Adrenal gland (tissue), 12 donors: ENCODE measurements around the gene KCTD17. TPM values are rescaled to one million over a fixed set of nuclear protein-coding genes. Genes with fewer than 3 reads are reported as not detected.

ENCODE experiments used
- DNase-seq, 7 donors: peaks; one replicate each; pipeline ENCODE4 v3.0.0-alpha.2; 2019 to 2020
- H3K27ac ChIP-seq, 5 donors: fragments of 200-600 bp; sonication (generic) in 4 of 5; 1 replicate in 3 of 5; 2 replicates in 2 of 5; pipeline versions ENCODE4 v1.5.1 to v1.8.0; 2016 to 2020; ENCODE audit warnings: mild to moderate bottlenecking in 1 of 5
- H3K27me3 ChIP-seq: fragments of 200-600 bp; 2 replicates; pipeline ENCODE4 v1.8.0; 2021
- H3K36me3 ChIP-seq, 2 donors: fragments of 200-600 bp; replicated peaks in 1 of 2; 1 replicate in 1 of 2; 2 replicates in 1 of 2; pipeline versions ENCODE4 v1.5.1 to v1.8.0; 2018 to 2022
- H3K4me1 ChIP-seq, 2 donors: fragments of 200-600 bp; replicated peaks in 1 of 2; 1 replicate in 1 of 2; 2 replicates in 1 of 2; pipeline versions ENCODE4 v1.5.1 to v1.8.0; 2018 to 2021
- H3K4me3 ChIP-seq, 4 donors: fragments of 200-600 bp; sonication (generic) in 3 of 4; one replicate each; pipeline ENCODE4 v1.5.1; 2016 to 2018
- H3K9me3 ChIP-seq, 3 donors: fragments of 200-600 bp; sonication (generic) in 1 of 3; replicated peaks in 1 of 3; 1 replicate in 2 of 3; 2 replicates in 1 of 3; pipeline versions ENCODE4 v1.5.1 to v1.8.0; 2016 to 2021
- CTCF ChIP-seq, 6 experiments: fragments of 450-650 bp in 4 of 6; fragments of 200-600 bp in 2 of 6; sonication (generic) in 1 of 6; IDR thresholded peaks; 1 replicate in 5 of 6; 2 replicates in 1 of 6; pipeline versions ENCODE4 v1.5.1 to v1.8.0; 2016 to 2021; ENCODE audit warnings: antibody characterized with exemption in 6 of 6, mild to moderate bottlenecking in 2 of 6, moderate library complexity in 1 of 6
- POLR2A ChIP-seq, 2 donors: fragments of 450-650 bp; IDR thresholded peaks; one replicate each; pipeline ENCODE4 v1.6.1; 2017; ENCODE audit warnings: antibody characterized with exemption in 2 of 2, mild to moderate bottlenecking in 2 of 2, moderate library complexity in 1 of 2
- WGBS, 4 donors: extraction: QIAGEN DNeasy Blood & Tissue Kit in 2 of 4; methylation state at CpG; one replicate each; pipeline versions ENCODE4 v1.1.5 to v1.1.7; 2013 to 2017; 5-methylcytosine and 5-hydroxymethylcytosine counted together
- intact Hi-C, 2 donors: fragments of 100-400 bp; cut with DNase I; formaldehyde crosslinking; loops; one replicate each; pipeline versions ENCODE4 v1.14.1 to v1.15.0; 2022 to 2023
- polyA plus RNA-seq, 3 donors: library from polyadenylated mRNA; stranded (reverse); fragments of 200-250 nt in 2 of 3; fragments of 350-450 nt in 1 of 3; fragmentation: Illumina TruSeq in 1 of 3; extraction: RNeasy Lipid Tissue Mini Kit (QIAGEN cat#74804) in 1 of 3; gene quantifications; one replicate each; pipeline ENCODE4 v1.2.3, GENCODE V29; 2013 to 2014
- total RNA-seq, 9 donors: library from RNA; depleted of rRNA in 4 of 9; stranded (reverse); fragments of >200 nt in 4 of 9; fragments of 120-200 nt in 1 of 9; fragmentation: NEBNext Ultra II Directional in 1 of 9; extraction: Animal tissue kit (Norgen Biotek cat#: 25700) in 1 of 9; gene quantifications; one replicate each; pipeline versions ENCODE4 v1.1.0 to v1.2.4, GENCODE V29; 2013 to 2023
- donor health status: healthy with polysubstance abuse.
- donor health status: Bipolar disorder and iron deficiency.
- donor health status: DM: yes; HTN: yes; CAD: no.
- donor health status: DM: no; HTN: no; CAD: no.
- donor health status: DM: no; HTN: no; CAD: no.
- donor health status: DM: yes; HTN: yes; CAD: no.

KCTD17 gene
- total and polyA plus RNA-seq, 12 donors = 10.0 to 71.5 (median 27.0) TPM

- no peak for DNase-seq
- H3K36me3 ChIP-seq = no peaks in the 10 kb centered on the region
- no peaks in the 10 kb centered on the region for H3K4me1 ChIP-seq
- no peaks in the 10 kb centered on the region for H3K9me3 ChIP-seq
- intact Hi-C loops = no loop called here
- TF ChIP-seq POLR2A (IDR thresholded peaks at IDR 0.05) = no peak
- no peak for TF ChIP-seq CTCF (IDR thresholded peaks at IDR 0.05)
- H3K4me3 ChIP-seq = no peak overlapping the region
- 73 to 92% (median 83%) methylated on average over 4 to 5 of the region's 5 CpGs for WGBS, 4 donors
- no peaks in the 10 kb centered on the region for H3K27me3 ChIP-seq
- no peak overlapping the region for H3K27ac ChIP-seq
These were observed 54.4 kb downstream of the KCTD17 start for GRCh38 chr22:37105990-37106389.

GRCh38 chr22:37107816-37108621 is 56.5 kb downstream of the KCTD17 start:
- no peak for TF ChIP-seq CTCF (IDR thresholded peaks at IDR 0.05)
- TF ChIP-seq POLR2A (IDR thresholded peaks at IDR 0.05) = no peak
- H3K4me1 ChIP-seq = no peaks in the 10 kb centered on the region
- H3K4me3 ChIP-seq = no peak overlapping the region
- DNase-seq = no peak
- no peaks in the 10 kb centered on the region for H3K9me3 ChIP-seq
- intact Hi-C loops = no loop called here
- H3K36me3 ChIP-seq = no peaks in the 10 kb centered on the region
- no peaks in the 10 kb centered on the region for H3K27me3 ChIP-seq
- no peak overlapping the region for H3K27ac ChIP-seq
- 80 to 90% (median 87%) methylated on average over 6 to 18 of the region's 18 CpGs for WGBS, 4 donors

- H3K36me3 ChIP-seq = no peaks in the 10 kb centered on the region
- no peak within 1 kb of the TSS for H3K4me3 ChIP-seq
- H3K27me3 ChIP-seq = no peaks in the 10 kb centered on the region
- TF ChIP-seq CTCF (IDR thresholded peaks at IDR 0.05) (no peak), POLR2A (IDR thresholded peaks at IDR 0.05) (no peak)
- no peaks in the 10 kb centered on the region for H3K4me1 ChIP-seq
- intact Hi-C loops = no loop called here
- 70 to 81% (median 75%) methylated on average over 2 to 13 of the region's 13 CpGs for whole genome bisulfite sequencing, 4 donors
- no peak for DNase-seq
- H3K27ac ChIP-seq = no peak within 1 kb of the TSS
- H3K9me3 ChIP-seq = no peaks in the 10 kb centered on the region
These were observed 57.8 kb downstream of the KCTD17 start, which contains the start of gene TMPRSS6 for GRCh38 chr22:37109242-37109917. Gene TMPRSS6 (minus strand): TSS chr22:37109713. CDS start chr22:37103417, 6,296 bp downstream.

- no peak overlapping the region for H3K4me3 ChIP-seq
- 88 to 90% (median 89%) methylated on average over 13 of the region's 13 CpGs for WGBS, 4 donors
- no peaks in the 10 kb centered on the region for H3K36me3 ChIP-seq
- H3K4me1 ChIP-seq = no peaks in the 10 kb centered on the region
- no peaks in the 10 kb centered on the region for H3K9me3 ChIP-seq
- intact Hi-C loops = no loop called here
- no peak for TF ChIP-seq CTCF (IDR thresholded peaks at IDR 0.05)
- no peak for TF ChIP-seq POLR2A (IDR thresholded peaks at IDR 0.05)
- H3K27ac ChIP-seq = no peak overlapping the region
- H3K27me3 ChIP-seq = no peaks in the 10 kb centered on the region
- no peak for DNase-seq
These were observed 59.7 kb downstream of the KCTD17 start for GRCh38 chr22:37111156-37111717.
